HCT116 (cell line): Measurements from ENCODE around the gene GALNT17.

Source experiments
- ATF3 ChIP-seq: IDR thresholded peaks from 2 replicates; pipeline ENCODE4 v1.6.1; 2012
- CTCF ChIP-seq, 3 experiments: fragments of 200-600 bp in 1 of 3; sonication (generic) in 1 of 3; IDR thresholded peaks in 2 of 3; conservative IDR thresholded peaks in 1 of 3; 2 replicates each; pipeline ENCODE4 v1.5.1; 2012 to 2017; ENCODE audit warnings: low read depth in 2 of 3, low read length in 2 of 3, antibody characterized with exemption in 1 of 3, borderline replicate concordance in 1 of 3, control low read depth in 1 of 3, mild to moderate bottlenecking in 1 of 3, mixed read lengths in 1 of 3, mixed run types in 1 of 3, moderate library complexity in 1 of 3; ENCODE audit not compliant: insufficient read depth in 1 of 3
- EGR1 ChIP-seq: IDR thresholded peaks from 2 replicates; pipeline ENCODE4 v1.6.1; 2012; ENCODE audit warnings: low read depth
- EZH2 ChIP-seq: fragments of 200-600 bp; sonication (generic); IDR thresholded peaks from 2 replicates; pipeline ENCODE4 v1.6.1; 2017; ENCODE audit warnings: antibody characterized with exemption, mixed run types
- EZH2phosphoT487 ChIP-seq: fragments of 200-600 bp; IDR thresholded peaks from 2 replicates; pipeline ENCODE4 v1.6.1; 2018; ENCODE audit warnings: antibody characterized with exemption, borderline replicate concordance
- POLR2A ChIP-seq: IDR thresholded peaks from 2 replicates; pipeline ENCODE4 v1.7.0; 2011; ENCODE audit warnings: borderline replicate concordance; ENCODE audit not compliant: insufficient read depth, insufficient read length; ENCODE audit errors: extremely low read depth
- POLR2AphosphoS5 ChIP-seq: IDR thresholded peaks from 2 replicates; pipeline ENCODE4 v1.6.1; 2011; ENCODE audit warnings: mild to moderate bottlenecking, low read depth, low read length, moderate library complexity
- RAD21 ChIP-seq: IDR thresholded peaks from 2 replicates; pipeline ENCODE4 v1.6.1; 2012; ENCODE audit warnings: low read depth, mild to moderate bottlenecking
- SIN3A ChIP-seq: IDR thresholded peaks from 2 replicates; pipeline ENCODE4 v1.6.1; 2012; ENCODE audit warnings: low read depth
- SP1 ChIP-seq: IDR thresholded peaks from 2 replicates; pipeline ENCODE4 v1.6.1; 2012; ENCODE audit warnings: low read depth
- TCF7L2 ChIP-seq: IDR thresholded peaks from 2 replicates; pipeline ENCODE4 v1.7.0; 2011; ENCODE audit warnings: borderline replicate concordance, inconsistent platforms; ENCODE audit not compliant: insufficient read depth, insufficient read length; ENCODE audit errors: extremely low read depth

- TF ChIP-seq POLR2AphosphoS5 (no peak), POLR2A (no peak), CTCF (IDR thresholded peaks at IDR 0.05 in 2 of 3, conservative IDR thresholded peaks at IDR 0.05 in 1 of 3; ENCODE audit: borderline replicate concordance in 1 of 3, insufficient read depth in 1 of 3, low read depth in 2 of 3, low read length in 2 of 3) (no peak), EZH2phosphoT487 (no peak), EZH2 (no peak), ATF3 (no peak), EGR1 (no peak), SIN3A (no peak), TCF7L2 (no peak), SP1 (no peak), RAD21 (no peak)
Observed at GRCh38 chr7:71229699-71230098, 97.8 kb downstream of the GALNT17 start.
